Endothelial cell of umbilical vein (primary cell): ENCODE results near the gene GLDN. TPM values are rescaled to one million over a fixed set of nuclear protein-coding genes. Genes with fewer than 3 reads are reported as not detected.

ENCODE experiments used
- BruUV-seq: library from RNA; stranded (reverse); fragments of 400-500 nt; replicated peaks from 2 replicates; lab custom pipeline; 2021; lab: Mats Ljungman, UMichigan
- CTCF ChIA-PET: fragments of 300-600, 350-600 bp; sonication (Branson Sonifier 250); formaldehyde crosslinking; loops from one replicate; lab custom pipeline; 2021; ENCODE audit warnings: antibody characterized with exemption, inconsistent platforms; lab: Charles Lee
- POLR2A ChIA-PET: fragments of 300-600, 350-600 bp; sonication (Branson Sonifier 250); formaldehyde crosslinking; loops from one replicate; lab custom pipeline; 2021; ENCODE audit warnings: antibody characterized with exemption, inconsistent platforms; lab: Charles Lee
- DNase-seq: peaks from one replicate; pipeline ENCODE4 v3.0.0-alpha.2; 2011; ENCODE audit warnings: low read depth, low spot score
- FAIRE-seq: peaks from 2 replicates; lab custom pipeline; 2011; peaks lifted over from hg19 to GRCh38; lab: Jason Lieb, UNC
- H2AFZ ChIP-seq: 2 replicates; pipeline ENCODE4 v1.6.0; 2012; ENCODE audit warnings: low read depth, low read length, control low read depth, inconsistent platforms
- H3K27ac ChIP-seq: 2 replicates; pipeline ENCODE4 v1.5.1; 2011; ENCODE audit warnings: low read depth, mild to moderate bottlenecking, control low read depth, low read length, moderate library complexity; ENCODE audit not compliant: insufficient read depth
- H3K27me3 ChIP-seq, 2 experiments: 2 replicates each; pipeline versions ENCODE4 v1.6.0 to v1.6.1; 2011; ENCODE audit warnings: low read length in 2 of 2, mixed read lengths in 1 of 2; ENCODE audit not compliant: control insufficient read depth in 2 of 2, insufficient read depth in 2 of 2
- H3K36me3 ChIP-seq, 2 experiments: 2 replicates in 1 of 2; 3 replicates in 1 of 2; pipeline ENCODE4 v1.5.1; 2011; ENCODE audit warnings: low read length in 2 of 2, mild to moderate bottlenecking in 1 of 2, moderate library complexity in 1 of 2; ENCODE audit not compliant: control insufficient read depth in 2 of 2, insufficient read depth in 2 of 2; ENCODE audit errors: extremely low read depth in 1 of 2
- H3K4me1 ChIP-seq: 3 replicates; pipeline ENCODE4 v1.5.1; 2011; ENCODE audit warnings: mild to moderate bottlenecking, low read length; ENCODE audit not compliant: control insufficient read depth, insufficient read depth; ENCODE audit errors: extremely low read depth
- H3K4me2 ChIP-seq: 2 replicates; pipeline ENCODE4 v1.6.1; 2011; ENCODE audit warnings: low read length, control low read depth, mixed read lengths; ENCODE audit not compliant: insufficient read depth
- H3K4me3 ChIP-seq, 3 experiments: fragments of 200-600 bp in 1 of 3; sonication (generic), shearing (Covaris generic) in 1 of 3; replicated peaks in 1 of 3; 2 replicates each; pipeline ENCODE4 v1.5.1; 2011 to 2016; ENCODE audit warnings: control low read depth in 3 of 3, low read length in 3 of 3, mild to moderate bottlenecking in 2 of 3, inconsistent platforms in 1 of 3, low read depth in 1 of 3, moderate library complexity in 1 of 3; ENCODE audit not compliant: insufficient read depth in 1 of 3
- H3K79me2 ChIP-seq: 2 replicates; pipeline ENCODE4 v1.6.0; 2012; ENCODE audit warnings: low read length, inconsistent platforms; ENCODE audit not compliant: control insufficient read depth, insufficient read depth
- H3K9ac ChIP-seq: replicated peaks from 2 replicates; pipeline ENCODE3; 2011; ENCODE audit warnings: low read length, control low read depth; ENCODE audit not compliant: insufficient read depth; ENCODE audit errors: extremely low read depth
- H3K9me1 ChIP-seq: replicated peaks from 3 replicates; pipeline ENCODE4 v1.6.0; 2011; ENCODE audit warnings: mild to moderate bottlenecking, low read length; ENCODE audit not compliant: control insufficient read depth, insufficient read depth; ENCODE audit errors: extremely low read depth
- H3K9me3 ChIP-seq: replicated peaks from 2 replicates; pipeline ENCODE4 v1.5.1; 2012; ENCODE audit warnings: low read length, inconsistent platforms; ENCODE audit not compliant: control insufficient read depth, insufficient read depth
- H4K20me1 ChIP-seq: replicated peaks from 2 replicates; pipeline ENCODE3; 2011; ENCODE audit warnings: mild to moderate bottlenecking, low read length; ENCODE audit not compliant: control insufficient read depth, insufficient read depth; ENCODE audit errors: extremely low read depth
- MAX ChIP-seq: IDR thresholded peaks from 2 replicates; pipeline ENCODE4 v1.6.1; 2011; ENCODE audit not compliant: insufficient read depth, insufficient read length
- POLR2A ChIP-seq: IDR thresholded peaks from 2 replicates; pipeline ENCODE4 v1.6.1; 2012; ENCODE audit warnings: low read depth, mild to moderate bottlenecking, control low read depth, low read length
- POLR2AphosphoS5 ChIP-seq: IDR thresholded peaks from 2 replicates; pipeline ENCODE4 v1.6.1; 2012; ENCODE audit warnings: low read depth, mild to moderate bottlenecking, control low read depth, low read length, moderate library complexity; ENCODE audit not compliant: insufficient read depth
- dilution Hi-C: fragments of 300-500 bp; cut with MboI; formaldehyde crosslinking; loops from one replicate; pipeline ENCODE4 v1.15.0; 2019; ENCODE audit warnings: low sequenced_read_pairs; ENCODE audit not compliant: extremely low pct_ligation_motif_present
- intact Hi-C: fragments of 100-400 bp; cut with micrococcal nuclease; formaldehyde crosslinking; loops from one replicate; pipeline ENCODE4 v1.10.0; 2022
- polyA plus RNA-seq, 4 experiments: library from polyadenylated mRNA; depleted of rRNA in 3 of 4; stranded (reverse) in 3 of 4; unstranded in 1 of 4; fragments of >200 nt; gene quantifications; 2 replicates each; pipeline versions ENCODE4 v1.2.1 to v1.2.3, GENCODE V29; 2011 to 2012; ENCODE audit warnings: missing spikeins in 1 of 4
- total RNA-seq: library from RNA; stranded (reverse); gene quantifications from 2 replicates; pipeline ENCODE4 v1.2.3, GENCODE V29; 2021

The GLDN gene
- total and polyA plus RNA-seq, 2 donors (not counting 3 experiments of a cell fraction or from before 2014, with no cell fraction given) = not detected

- no peak overlapping the region for H3K4me2 ChIP-seq
- FAIRE-seq (no peak), DNase-seq (no peak)
- H3K27ac ChIP-seq = no peak overlapping the region
- TF ChIP-seq POLR2A (no peak), POLR2AphosphoS5 (no peak), MAX (no peak)
- no peak overlapping the region for H2AFZ ChIP-seq
- no peak overlapping the region for H3K4me3 ChIP-seq
- no peaks in the 10 kb centered on the region for H3K9me3 ChIP-seq
- ChIA-PET CTCF (interaction anchor here (1.2 kb wide), 1 partner anchor 19 kb away, joined by 3 read pairs; no protein-coding TSS in a partner anchor), POLR2A (no interaction called here)
- no peaks in the 10 kb centered on the region for H3K79me2 ChIP-seq
- no peak overlapping the region for H3K9ac ChIP-seq
- H3K9me1 ChIP-seq = no peaks in the 10 kb centered on the region
- dilution Hi-C loops = no loop called here
- H4K20me1 ChIP-seq = no peaks in the 10 kb centered on the region
- peaks cover 78 to 83% of the 10 kb centered on the region in 2 experiments for H3K27me3 ChIP-seq
- no TSS peak for BruUV-seq
- H3K4me1 ChIP-seq = no peaks in the 10 kb centered on the region
- H3K36me3 ChIP-seq = no peaks in the 10 kb centered on the region
- intact Hi-C loops = no loop called here
Observed at GRCh38 chr15:51320843-51321242, 20.6 kb upstream of the GLDN start.

- Histone ChIP-seq H3K27ac (no peak overlapping the region), H3K9me1 (no peaks in the 10 kb centered on the region), H4K20me1 (no peaks in the 10 kb centered on the region), H3K4me2 (no peak overlapping the region), H3K4me3 (no peak overlapping the region), H3K9ac (no peak overlapping the region), H3K9me3 (no peaks in the 10 kb centered on the region), H2AFZ (no peak overlapping the region), H3K79me2 (no peaks in the 10 kb centered on the region), H3K27me3 (peaks cover 77 to 82% of the 10 kb centered on the region in 2 experiments), H3K36me3 (no peaks in the 10 kb centered on the region), H3K4me1 (no peaks in the 10 kb centered on the region)
- ChIA-PET POLR2A (no interaction called here), CTCF (interaction anchor here (1.0 to 3.0 kb wide), 2 partner anchors 9 to 12 kb away, joined by 3 to 8 read pairs; no protein-coding TSS in a partner anchor)
- no peak for FAIRE-seq
- DNase-seq = no peak
- intact Hi-C loops = no loop called here
- no TSS peak for BruUV-seq
- dilution Hi-C loops = no loop called here
- no peak for TF ChIP-seq POLR2A
Observed at GRCh38 chr15:51321316-51321715, 20.1 kb upstream of the GLDN start.
